Omental fat pad (tissue), 4 donors: ENCODE results near the gene MYH10. TPM values are rescaled to one million over a fixed set of nuclear protein-coding genes. Genes with fewer than 3 reads are reported as not detected.

Experiments used
- ATAC-seq: fragments of 150-250 bp; one replicate; pipeline ENCODE4 v1.9.1; 2016; ENCODE audit warnings: mild to moderate bottlenecking, moderate library complexity; ENCODE audit not compliant: low FRiP score
- DNase-seq: peaks from one replicate; pipeline ENCODE4 v3.0.0-alpha.2; 2019; ENCODE audit warnings: low spot score
- CTCF ChIP-seq, 3 donors: fragments of 450-650 bp; IDR thresholded peaks; one replicate each; pipeline ENCODE4 v1.5.1; 2016 to 2017; ENCODE audit warnings: antibody characterized with exemption in 3 of 3, mild to moderate bottlenecking in 3 of 3, moderate library complexity in 2 of 3
- total RNA-seq, 4 donors: library from RNA; depleted of rRNA; stranded (reverse); fragments of >200 nt; gene quantifications; one replicate each; pipeline ENCODE4 v1.1.0, GENCODE V29; 2016

The MYH10 gene
- total RNA-seq, 4 donors from 2014 or later: 41.1 to 99.3 (median 51.8) TPM

- DNase-seq (no peak), ATAC-seq (no peak)
- no peak for TF ChIP-seq CTCF (IDR thresholded peaks at IDR 0.05)
Observed at GRCh38 chr17:8670421-8670820, 39.9 kb upstream of the MYH10 start.

GRCh38 chr17:8668176-8668740 lies 37.7 kb upstream of the MYH10 start:
- ATAC-seq: no peak
- TF ChIP-seq CTCF (IDR thresholded peaks at IDR 0.05): no peak

DNA sequence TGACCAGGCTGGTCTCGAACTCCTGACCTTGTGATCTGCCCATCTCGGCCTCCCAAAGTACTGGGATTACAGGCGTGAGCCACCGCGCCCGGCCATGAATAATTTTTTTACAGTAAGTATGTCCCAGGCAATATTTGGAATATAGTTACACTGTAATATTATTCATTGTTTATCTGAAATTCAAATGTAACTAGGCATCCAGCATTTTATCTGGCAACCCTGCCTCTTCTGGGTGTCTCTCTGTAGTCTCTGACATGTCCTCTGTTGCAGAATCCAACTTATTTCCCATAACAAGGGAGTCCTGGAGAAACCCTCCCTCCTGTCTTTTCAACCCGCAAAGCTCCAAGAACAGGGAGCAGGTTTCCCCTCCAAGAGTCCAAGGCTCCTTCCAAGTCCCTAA lies 36.9 kb upstream of the MYH10 start:
- no peak for ATAC-seq

More at GRCh38 chr17:8668176-8668740, 37.7 kb upstream of the MYH10 start:
- no peak for DNase-seq

DNA sequence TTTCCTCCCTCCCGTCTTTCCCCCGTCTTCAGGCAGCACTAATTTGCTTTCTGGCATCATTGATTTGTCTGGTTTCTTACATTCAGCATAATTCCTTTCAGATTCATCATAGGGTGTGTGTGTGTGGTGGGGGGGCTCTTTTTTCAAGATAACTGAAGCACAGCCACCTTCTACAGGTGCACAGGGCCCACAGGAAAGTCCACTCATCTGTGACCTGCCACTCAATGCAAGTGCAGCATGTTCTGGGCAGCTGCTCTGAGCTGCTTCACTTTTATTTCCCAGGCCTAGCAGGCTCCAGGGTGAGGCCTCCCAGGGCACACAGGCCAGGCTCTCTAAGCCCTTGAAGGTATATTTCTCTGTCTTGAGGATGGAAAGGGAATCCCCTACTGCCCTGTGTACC lies 35.2 kb upstream of the MYH10 start:
- DNase-seq (no peak), ATAC-seq (no peak)
- no peak for TF ChIP-seq CTCF (IDR thresholded peaks at IDR 0.05)

More for the DNA sequence above, 36.9 kb upstream of the MYH10 start:
- no peak for TF ChIP-seq CTCF (IDR thresholded peaks at IDR 0.05)
- no peak for DNase-seq

- no peak for TF ChIP-seq CTCF (IDR thresholded peaks at IDR 0.05)
- DNase-seq (no peak), ATAC-seq (no peak)
Observed at GRCh38 chr17:8664456-8665126, 34.1 kb upstream of the MYH10 start.

GRCh38 chr17:8662973-8663372 lies 32.4 kb upstream of the MYH10 start:
- DNase-seq (no peak), ATAC-seq (no peak)
- no peak for TF ChIP-seq CTCF (IDR thresholded peaks at IDR 0.05)
